MCF 10A (cell line): ENCODE results near the gene OR5B17. TPM values are rescaled to one million over a fixed set of nuclear protein-coding genes. Genes with fewer than 3 reads are reported as not detected.

Source experiments
- BruUV-seq: library from RNA; stranded (reverse); fragments of 400-500 nt; replicated peaks from 2 replicates; lab custom pipeline; 2021; lab: Mats Ljungman, UMichigan
- CTCF ChIA-PET: fragments of 300-600 bp; sonication (Branson Sonifier 250); formaldehyde crosslinking; extraction: SDS; loops from one replicate; lab custom pipeline; 2021; ENCODE audit warnings: antibody characterized with exemption, inconsistent platforms; lab: Yijun Ruan, JAX
- POLR2A ChIA-PET: fragments of 300-600, 350-650 bp; sonication (Branson Sonifier 250); formaldehyde crosslinking; extraction: SDS; loops from one replicate; lab custom pipeline; 2020; ENCODE audit warnings: antibody characterized with exemption, inconsistent platforms; lab: Yijun Ruan, JAX
- DNase-seq: peaks from one replicate; pipeline ENCODE4 v3.0.0-alpha.2; 2018; ENCODE audit not compliant: unreplicated experiment
- H3K27ac Mint-ChIP-seq: one replicate; pipeline ENCODE4 v1.8.0; 2022; ENCODE audit warnings: mild to moderate bottlenecking, low read depth, mixed read lengths; ENCODE audit not compliant: unreplicated experiment
- H3K27me3 Mint-ChIP-seq: one replicate; pipeline ENCODE4 v1.8.0; 2022; ENCODE audit warnings: mixed read lengths; ENCODE audit not compliant: insufficient read depth, unreplicated experiment
- H3K36me3 Mint-ChIP-seq: one replicate; pipeline ENCODE4 v1.8.0; 2022; ENCODE audit warnings: mild to moderate bottlenecking, moderate library complexity, mixed read lengths; ENCODE audit not compliant: insufficient read depth, unreplicated experiment
- H3K4me1 Mint-ChIP-seq: one replicate; pipeline ENCODE4 v1.8.0; 2022; ENCODE audit warnings: mixed read lengths; ENCODE audit not compliant: insufficient read depth, unreplicated experiment
- H3K4me3 Mint-ChIP-seq: one replicate; pipeline ENCODE4 v1.8.0; 2022; ENCODE audit warnings: mild to moderate bottlenecking, moderate library complexity, mixed read lengths; ENCODE audit not compliant: unreplicated experiment
- H3K9me3 Mint-ChIP-seq: one replicate; pipeline ENCODE4 v1.8.0; 2022; ENCODE audit warnings: mixed read lengths; ENCODE audit not compliant: unreplicated experiment
- intact Hi-C: fragments of 100-400 bp; cut with micrococcal nuclease; formaldehyde crosslinking; loops from 2 replicates; pipeline ENCODE4 v1.14.1; 2022
- total RNA-seq: library from RNA; stranded (reverse); gene quantifications from 2 replicates; pipeline ENCODE4 v1.2.3, GENCODE V29; 2022
- TF ChIP-seq, protein P1 (sequence below): fragments of 200-600 bp; IDR thresholded peaks from one replicate; pipeline ENCODE4 v1.8.0; 2022; ENCODE audit warnings: antibody characterized with exemption, mild to moderate bottlenecking; ENCODE audit not compliant: unreplicated experiment

Gene OR5B17
- total RNA-seq, 1 experiment from 2014 or later, result not detected

DNA sequence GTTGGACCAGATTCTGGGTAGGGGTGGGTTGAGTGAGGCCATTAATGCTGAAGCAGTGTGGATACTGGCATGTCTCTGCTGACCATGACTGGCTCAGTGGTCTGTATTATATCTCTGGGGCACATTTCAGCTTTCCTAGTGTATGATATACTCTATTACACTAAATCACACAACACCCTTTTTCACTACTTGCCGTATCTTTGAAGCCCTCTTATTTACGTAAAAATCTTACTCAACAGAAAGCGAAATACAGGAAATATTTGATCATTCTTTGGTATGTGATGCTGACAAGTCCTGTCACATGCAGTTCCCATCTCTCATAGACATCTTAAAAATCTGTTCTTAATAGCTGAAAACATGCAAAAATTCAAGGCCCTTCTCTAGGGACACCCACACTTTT is 40.3 kb downstream of the OR5B17 start:
- no TSS peak for BruUV-seq
- intact Hi-C loops, result no loop called here

DNA sequence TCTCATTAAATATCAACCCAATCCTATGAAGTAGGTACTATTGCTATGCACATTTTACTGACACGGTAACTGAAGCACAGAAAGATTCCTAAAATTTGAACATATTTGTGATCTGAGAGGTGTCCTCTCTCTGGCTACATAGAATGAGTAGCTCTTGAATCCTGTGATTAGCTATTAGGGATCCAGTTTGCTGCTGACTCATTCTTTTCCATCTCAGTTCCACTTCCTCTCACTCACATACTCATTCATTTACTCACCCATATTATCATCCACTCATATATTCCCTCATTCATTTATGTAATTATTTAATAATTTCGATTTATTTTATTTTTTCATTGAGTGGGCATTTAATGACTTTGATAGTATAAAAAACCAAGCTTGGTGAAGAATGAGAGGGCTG is 42.7 kb downstream of the OR5B17 start:
- ChIA-PET CTCF (no interaction called here), POLR2A (no interaction called here)
- no TSS peak for BruUV-seq
- H3K36me3 Mint-ChIP-seq, result no peaks in the 10 kb centered on the region
- H3K4me3 Mint-ChIP-seq, result no peak overlapping the region
- TF ChIP-seq, protein P1, sequence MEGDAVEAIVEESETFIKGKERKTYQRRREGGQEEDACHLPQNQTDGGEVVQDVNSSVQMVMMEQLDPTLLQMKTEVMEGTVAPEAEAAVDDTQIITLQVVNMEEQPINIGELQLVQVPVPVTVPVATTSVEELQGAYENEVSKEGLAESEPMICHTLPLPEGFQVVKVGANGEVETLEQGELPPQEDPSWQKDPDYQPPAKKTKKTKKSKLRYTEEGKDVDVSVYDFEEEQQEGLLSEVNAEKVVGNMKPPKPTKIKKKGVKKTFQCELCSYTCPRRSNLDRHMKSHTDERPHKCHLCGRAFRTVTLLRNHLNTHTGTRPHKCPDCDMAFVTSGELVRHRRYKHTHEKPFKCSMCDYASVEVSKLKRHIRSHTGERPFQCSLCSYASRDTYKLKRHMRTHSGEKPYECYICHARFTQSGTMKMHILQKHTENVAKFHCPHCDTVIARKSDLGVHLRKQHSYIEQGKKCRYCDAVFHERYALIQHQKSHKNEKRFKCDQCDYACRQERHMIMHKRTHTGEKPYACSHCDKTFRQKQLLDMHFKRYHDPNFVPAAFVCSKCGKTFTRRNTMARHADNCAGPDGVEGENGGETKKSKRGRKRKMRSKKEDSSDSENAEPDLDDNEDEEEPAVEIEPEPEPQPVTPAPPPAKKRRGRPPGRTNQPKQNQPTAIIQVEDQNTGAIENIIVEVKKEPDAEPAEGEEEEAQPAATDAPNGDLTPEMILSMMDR, result no peak
- H3K9me3 Mint-ChIP-seq, result peaks cover 7% of the 10 kb centered on the region
- no peaks in the 10 kb centered on the region for H3K27me3 Mint-ChIP-seq
- intact Hi-C loops, result no loop called here
- no peak overlapping the region for H3K27ac Mint-ChIP-seq
- peaks cover 6% of the 10 kb centered on the region for H3K4me1 Mint-ChIP-seq
- DNase-seq, result no peak

More for the DNA sequence above, 40.3 kb downstream of the OR5B17 start:
- no peak overlapping the region for H3K27ac Mint-ChIP-seq
- H3K36me3 Mint-ChIP-seq, result no peaks in the 10 kb centered on the region
- CTCF ChIA-PET, result interaction anchor here (0.6 kb wide), 1 partner anchor 478 kb away, joined by 3 read pairs; no protein-coding TSS in a partner anchor
- H3K4me1 Mint-ChIP-seq, result peaks cover 6% of the 10 kb centered on the region
- no peaks in the 10 kb centered on the region for H3K9me3 Mint-ChIP-seq
- H3K4me3 Mint-ChIP-seq, result no peak overlapping the region
- H3K27me3 Mint-ChIP-seq, result no peaks in the 10 kb centered on the region
- DNase-seq, result no peak
- TF ChIP-seq, protein P1, result no peak
- POLR2A ChIA-PET, result no interaction called here

Other genes with a start within 250 kb of the OR5B17 start
- not detected in 2 replicates for gene OR9I1, start 233.5 kb downstream of the OR5B17 start, total RNA-seq
- gene OR9Q2, start 170.0 kb downstream of the OR5B17 start, total RNA-seq, result not detected in 2 replicates
- gene OR1S2, start 154.9 kb downstream of the OR5B17 start, total RNA-seq, result not detected in 2 replicates
- not detected in 2 replicates for gene OR1S1, start 146.3 kb downstream of the OR5B17 start, total RNA-seq
- gene OR10Q1, start 130.2 kb downstream of the OR5B17 start, total RNA-seq, result not detected in 2 replicates
- not detected in 2 replicates for gene OR10W1, start 90.8 kb downstream of the OR5B17 start, total RNA-seq
- gene OR5B3, start 47.8 kb upstream of the OR5B17 start, total RNA-seq, result not detected in 2 replicates
- gene OR5B2, start 69.1 kb upstream of the OR5B17 start, total RNA-seq, result not detected in 2 replicates
- gene OR5B12, start 83.2 kb upstream of the OR5B17 start, total RNA-seq, result not detected in 2 replicates
- gene OR5B21, start 149.0 kb upstream of the OR5B17 start, total RNA-seq, result not detected in 2 replicates
- gene LPXN, start 216.8 kb upstream of the OR5B17 start, total RNA-seq, result 7.6 and 7.8 TPM in 2 replicates
- 72.9 and 86.2 TPM in 2 replicates for gene ZFP91, start 220.0 kb upstream of the OR5B17 start, total RNA-seq